GM12892 (cell line): ENCODE data around the gene PDXDC1.

Experiments used
- POLR2A ChIP-seq: IDR thresholded peaks from 2 replicates; pipeline ENCODE4 v1.6.1; 2011; ENCODE audit warnings: low read depth, low read length, control low read depth
- TAF1 ChIP-seq: IDR thresholded peaks from 2 replicates; pipeline ENCODE4 v1.6.1; 2011; ENCODE audit warnings: low read depth, mild to moderate bottlenecking, control low read depth, low read length, borderline replicate concordance

GRCh38 chr16:15044286-15044685, 69.5 kb downstream of the PDXDC1 start:
- TF ChIP-seq TAF1 (no peak), POLR2A (no peak)
